Umbilical cord (tissue), 2 donors: ENCODE data around the gene CDRT4. TPM values are rescaled to one million over a fixed set of nuclear protein-coding genes. Genes with fewer than 3 reads are reported as not detected.

ENCODE experiments used
- DNase-seq: peaks from one replicate; pipeline ENCODE4 v3.0.0-alpha.2; 2015; ENCODE audit warnings: low spot score
- total RNA-seq: library from RNA; depleted of rRNA; stranded (reverse); fragments of >200 nt; gene quantifications from one replicate; pipeline ENCODE4 v1.2.3, GENCODE V29; 2014; ENCODE audit warnings: low replicate concordance; ENCODE audit not compliant: insufficient read depth

The CDRT4 gene
- total RNA-seq, 1 donor from 2014 or later: 1.4 TPM

- DNase-seq: no peak
Observed at GRCh38 chr17:15492791-15493692, 25.6 kb upstream of the CDRT4 start.

DNA sequence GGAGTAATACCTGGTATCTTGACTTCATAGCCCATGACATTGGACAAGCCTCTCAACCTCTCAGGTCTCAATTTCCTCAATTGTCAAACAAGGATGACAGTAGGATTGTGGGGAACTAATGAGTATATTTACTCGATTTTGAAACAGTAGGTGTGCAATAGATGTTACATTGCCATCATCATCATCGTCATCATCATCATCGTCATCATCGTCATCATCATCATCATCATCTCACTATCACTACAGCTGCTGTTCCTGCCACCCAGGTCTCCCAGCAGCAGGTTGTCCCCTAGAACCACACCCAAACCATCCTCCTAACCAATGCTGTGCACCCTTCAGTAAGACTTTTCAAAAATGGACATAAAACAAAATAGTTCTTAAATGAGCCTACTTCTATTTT lies 24.8 kb upstream of the CDRT4 start:
- DNase-seq: no peak

- DNase-seq: peak; percentile 60
Observed at GRCh38 chr17:15490634-15491261, 23.3 kb upstream of the CDRT4 start.

DNA sequence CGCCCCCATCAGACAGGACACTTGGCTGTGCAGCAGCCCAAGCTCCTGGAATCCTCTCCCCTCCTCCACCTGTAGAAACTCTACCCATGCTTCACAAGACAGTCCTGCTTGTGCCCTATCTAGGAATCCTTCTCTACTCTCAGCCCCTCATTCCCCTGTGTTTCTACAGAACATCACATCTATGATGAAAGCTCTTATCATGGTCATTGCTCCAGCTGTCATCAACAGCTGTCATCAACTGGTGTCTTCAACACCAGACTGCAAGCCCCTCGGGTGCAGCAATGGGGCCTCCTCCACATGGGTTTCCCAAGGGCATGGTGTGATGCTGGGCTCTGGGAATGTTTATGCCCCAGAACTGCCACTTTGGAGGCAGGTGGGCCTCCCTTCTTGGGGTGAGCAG lies 21.1 kb upstream of the CDRT4 start:
- DNase-seq: no peak

DNA sequence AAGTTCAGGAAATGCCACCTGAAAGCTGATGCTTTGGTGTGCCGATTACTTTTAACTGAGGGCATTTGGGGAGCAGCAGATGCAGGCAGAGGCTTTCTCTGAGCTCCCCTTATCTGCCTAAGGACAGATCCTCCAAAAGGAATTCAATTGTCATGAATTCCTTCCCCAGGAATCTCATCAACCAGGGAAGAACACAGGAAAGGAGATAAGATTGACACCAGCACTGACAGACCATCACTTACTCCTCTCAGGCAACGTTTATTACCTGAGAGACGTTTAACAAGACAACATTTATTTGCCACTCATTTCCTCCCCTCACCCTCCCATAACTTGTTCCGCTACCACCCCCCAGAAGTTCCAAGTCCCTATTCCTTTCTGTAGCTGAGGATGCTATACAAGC lies 17.6 kb upstream of the CDRT4 start:
- DNase-seq: no peak

GRCh38 chr17:15483431-15483830 lies 16.0 kb upstream of the CDRT4 start:
- peak; percentile 92 for DNase-seq

DNA sequence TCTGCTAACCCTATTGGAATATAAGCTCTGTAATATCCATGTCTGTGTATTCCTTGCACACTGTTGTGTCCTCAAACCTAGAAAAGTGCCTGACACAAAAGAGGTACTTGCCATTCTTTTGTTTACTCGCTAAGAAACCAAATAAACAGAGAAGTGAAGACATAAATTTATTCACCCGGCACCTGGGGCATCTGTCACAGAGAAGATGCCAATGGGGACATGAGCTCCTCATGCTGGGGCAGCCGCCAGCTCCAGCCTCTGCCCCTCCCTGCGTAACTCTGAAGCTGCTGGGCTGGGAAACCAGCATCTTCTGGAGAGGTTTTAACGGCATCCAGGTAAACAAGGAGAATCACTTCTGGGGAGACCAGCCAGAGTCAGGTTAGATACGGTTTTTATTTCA lies 15.1 kb upstream of the CDRT4 start:
- DNase-seq: no peak

- DNase-seq: no peak
Observed at GRCh38 chr17:15481481-15481880, 14.1 kb upstream of the CDRT4 start.

DNA sequence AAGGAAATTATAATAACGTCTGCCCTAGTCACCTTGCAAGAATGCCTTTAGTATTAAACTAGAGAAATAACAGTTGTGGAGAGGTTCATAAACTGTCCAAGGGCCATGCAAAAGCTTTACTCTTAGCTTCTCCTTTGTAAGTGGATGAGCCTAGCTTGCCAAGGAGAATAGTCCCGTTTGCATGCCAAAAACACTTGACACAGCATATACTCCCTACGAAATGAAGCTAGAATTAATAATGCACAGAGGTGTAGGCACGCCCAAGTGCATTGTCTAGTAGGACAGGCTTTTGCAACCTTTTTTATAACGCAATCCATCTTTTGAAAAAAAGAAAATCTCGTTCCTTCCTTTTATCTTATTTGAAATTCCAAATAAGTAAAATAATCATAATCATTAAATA lies 12.8 kb upstream of the CDRT4 start:
- no peak for DNase-seq

GRCh38 chr17:15479703-15480102 lies 12.3 kb upstream of the CDRT4 start:
- DNase-seq: no peak

- DNase-seq: no peak
Observed at GRCh38 chr17:15478845-15479244, 11.4 kb upstream of the CDRT4 start.

DNA sequence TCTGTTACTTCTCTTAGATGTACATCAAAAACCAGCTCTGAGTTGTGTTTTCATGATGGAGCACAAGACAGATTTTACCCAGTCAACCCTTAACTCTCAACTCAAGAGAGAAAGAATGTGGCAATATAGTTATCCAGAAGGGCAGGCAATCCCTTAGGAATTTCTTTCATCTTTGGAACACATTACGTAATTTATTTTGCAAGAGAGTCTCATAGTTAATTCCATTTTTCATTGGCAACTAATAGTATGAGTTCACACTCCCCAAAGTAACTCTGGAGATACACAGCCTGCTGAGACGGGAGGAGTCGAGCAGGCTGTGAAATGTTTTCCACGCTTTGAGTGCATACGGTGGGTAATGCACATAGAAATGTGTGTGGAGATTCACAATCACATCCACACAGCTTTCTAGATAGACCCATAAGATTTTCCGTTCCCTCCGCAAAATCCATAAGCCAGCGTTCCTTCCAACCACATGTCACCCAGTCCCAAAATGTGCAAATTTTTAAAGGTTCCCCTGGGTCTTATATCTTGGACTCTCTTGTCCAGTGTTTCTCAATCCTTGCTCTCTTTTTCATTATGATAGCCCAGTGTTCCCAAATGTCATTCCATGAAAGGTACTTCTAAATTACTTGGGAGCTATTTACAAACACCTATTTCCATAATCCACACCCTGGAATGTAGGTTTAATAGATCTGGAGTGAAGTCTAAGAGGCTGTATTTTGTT lies 8.4 kb upstream of the CDRT4 start:
- DNase-seq: peak; percentile 83

DNA sequence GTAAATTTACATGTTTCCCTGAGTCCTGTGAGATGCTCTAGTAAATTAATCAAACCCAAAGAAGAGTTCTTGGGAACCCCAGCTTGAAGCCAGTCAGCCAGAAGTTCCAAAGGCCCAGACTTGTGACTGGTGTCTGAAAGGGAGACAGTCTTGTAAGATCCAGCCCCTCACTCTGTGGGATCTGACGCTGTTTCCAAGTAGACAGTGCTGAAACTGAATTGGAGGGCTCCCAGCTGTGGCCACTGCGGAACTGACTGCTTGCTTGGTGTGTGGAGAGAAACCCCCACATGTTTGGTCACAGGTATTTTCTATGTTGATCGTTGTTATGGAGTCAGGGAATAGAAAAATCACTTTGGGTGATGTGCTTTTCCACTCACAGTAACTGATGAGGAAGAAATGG lies 5.5 kb upstream of the CDRT4 start:
- DNase-seq: no peak

- no peak for DNase-seq
Observed at GRCh38 chr17:15470536-15470935, 3.1 kb upstream of the CDRT4 start.

DNA sequence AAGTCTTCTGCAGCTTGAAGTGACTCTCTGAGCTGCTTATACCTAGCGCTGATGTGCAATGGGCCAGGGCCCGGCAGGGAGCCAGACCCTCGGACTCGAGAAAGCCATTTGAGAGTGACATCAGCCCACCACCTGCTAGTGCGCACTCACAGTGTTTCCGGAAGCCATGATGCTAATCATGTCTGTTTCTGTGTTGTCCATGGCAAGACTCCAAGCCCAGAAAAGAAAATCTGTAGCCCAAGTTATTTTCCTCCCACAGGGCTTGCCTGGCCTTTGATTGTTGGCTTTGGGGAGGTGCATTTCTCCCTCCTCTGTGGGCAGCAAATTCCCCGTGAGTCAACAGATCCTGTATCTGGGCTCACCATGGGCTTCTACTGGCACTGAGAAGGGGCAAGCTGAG lies 1.8 kb upstream of the CDRT4 start:
- DNase-seq: no peak

- no peak for DNase-seq
Observed at GRCh38 chr17:15468126-15468525, 705 bp upstream of the CDRT4 start.

- no peak for DNase-seq
Observed at GRCh38 chr17:15466131-15466530, 1.3 kb downstream of the CDRT4 start.

GRCh38 chr17:15465045-15465701 lies 2.2 kb downstream of the CDRT4 start:
- DNase-seq: no peak

- no peak for DNase-seq
Observed at GRCh38 chr17:15464231-15464985, 3.0 kb downstream of the CDRT4 start.

GRCh38 chr17:15462976-15463772 lies 4.2 kb downstream of the CDRT4 start:
- peak; percentile 83 for DNase-seq
